B cell (primary cell): ENCODE measurements around the gene CLIP4.

Source experiments
- EZH2 ChIP-seq: IDR thresholded peaks from 2 replicates; pipeline ENCODE4 v1.6.1; 2012; ENCODE audit warnings: borderline replicate concordance, low read depth, mild to moderate bottlenecking, moderate library complexity, low read length; ENCODE audit not compliant: insufficient read depth, poor library complexity, severe bottlenecking
- TF ChIP-seq, protein P1 (sequence below): fragments of 200-600 bp; IDR thresholded peaks from one replicate; pipeline ENCODE4 v1.8.0; 2022; ENCODE audit warnings: antibody characterized with exemption, mild to moderate bottlenecking

DNA sequence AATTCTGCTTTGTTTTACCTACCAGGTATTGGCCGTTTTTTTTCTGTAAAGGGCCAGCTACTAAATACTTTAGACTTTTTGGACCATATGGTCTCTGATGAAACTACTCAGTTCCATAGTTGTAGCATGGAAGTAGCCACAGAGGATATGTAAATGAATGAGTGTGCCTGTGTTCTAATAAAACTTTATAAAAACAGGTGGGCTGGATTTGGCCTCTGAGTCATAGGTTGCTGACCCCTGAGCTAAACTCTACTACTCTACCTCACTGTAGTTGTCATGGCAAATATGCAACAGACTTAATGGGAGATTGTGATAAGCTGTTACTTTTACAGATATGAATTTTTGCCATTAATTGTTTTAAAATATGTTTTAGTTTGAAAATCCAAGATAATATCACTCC, 19.7 kb downstream of the CLIP4 start:
- no peak for TF ChIP-seq EZH2
- TF ChIP-seq, protein P1, sequence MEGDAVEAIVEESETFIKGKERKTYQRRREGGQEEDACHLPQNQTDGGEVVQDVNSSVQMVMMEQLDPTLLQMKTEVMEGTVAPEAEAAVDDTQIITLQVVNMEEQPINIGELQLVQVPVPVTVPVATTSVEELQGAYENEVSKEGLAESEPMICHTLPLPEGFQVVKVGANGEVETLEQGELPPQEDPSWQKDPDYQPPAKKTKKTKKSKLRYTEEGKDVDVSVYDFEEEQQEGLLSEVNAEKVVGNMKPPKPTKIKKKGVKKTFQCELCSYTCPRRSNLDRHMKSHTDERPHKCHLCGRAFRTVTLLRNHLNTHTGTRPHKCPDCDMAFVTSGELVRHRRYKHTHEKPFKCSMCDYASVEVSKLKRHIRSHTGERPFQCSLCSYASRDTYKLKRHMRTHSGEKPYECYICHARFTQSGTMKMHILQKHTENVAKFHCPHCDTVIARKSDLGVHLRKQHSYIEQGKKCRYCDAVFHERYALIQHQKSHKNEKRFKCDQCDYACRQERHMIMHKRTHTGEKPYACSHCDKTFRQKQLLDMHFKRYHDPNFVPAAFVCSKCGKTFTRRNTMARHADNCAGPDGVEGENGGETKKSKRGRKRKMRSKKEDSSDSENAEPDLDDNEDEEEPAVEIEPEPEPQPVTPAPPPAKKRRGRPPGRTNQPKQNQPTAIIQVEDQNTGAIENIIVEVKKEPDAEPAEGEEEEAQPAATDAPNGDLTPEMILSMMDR = no peak
